Esophagus squamous epithelium (tissue), 5 donors: Measurements from ENCODE around the gene C21orf91. TPM values are rescaled to one million over a fixed set of nuclear protein-coding genes. Genes with fewer than 3 reads are reported as not detected.

Experiments
- DNase-seq: peaks from one replicate; lab custom pipeline; 2025; lab: John Stamatoyannopoulos, UW
- H3K27ac ChIP-seq, 4 donors: fragments of 200-600 bp; sonication (generic); one replicate each; pipeline ENCODE4 v1.5.1; 2016 to 2019; ENCODE audit warnings: mild to moderate bottlenecking in 1 of 4
- H3K27me3 ChIP-seq, 4 donors: fragments of 200-600 bp; sonication (generic); 1 replicate in 3 of 4; 2 replicates in 1 of 4; pipeline versions ENCODE4 v1.5.1 to v1.6.0; 2017 to 2021; ENCODE audit warnings: antibody characterized with exemption in 1 of 4
- H3K36me3 ChIP-seq, 3 donors: fragments of 200-600 bp; sonication (generic); one replicate each; pipeline ENCODE4 v1.5.1; 2016 to 2019
- H3K4me1 ChIP-seq, 3 donors: fragments of 200-600 bp; sonication (generic); one replicate each; pipeline ENCODE4 v1.5.1; 2017 to 2019
- H3K4me3 ChIP-seq, 4 donors: fragments of 200-600 bp; sonication (generic); 1 replicate in 3 of 4; 2 replicates in 1 of 4; pipeline ENCODE4 v1.5.1; 2016 to 2019; ENCODE audit warnings: mild to moderate bottlenecking in 2 of 4, moderate library complexity in 1 of 4
- H3K9me3 ChIP-seq, 3 donors: fragments of 200-600 bp; sonication (generic); one replicate each; pipeline ENCODE4 v1.5.1; 2016 to 2019
- POLR2A ChIP-seq, 4 donors: fragments of 450-650 bp; IDR thresholded peaks; one replicate each; pipeline ENCODE4 v1.6.1; 2017; ENCODE audit warnings: antibody characterized with exemption in 4 of 4, mild to moderate bottlenecking in 4 of 4, moderate library complexity in 3 of 4
- WGBS, 2 donors: methylation state at CpG; one replicate each; pipeline ENCODE4 v1.1.5; 2018; 5-methylcytosine and 5-hydroxymethylcytosine counted together
- intact Hi-C: fragments of 100-400 bp; cut with DNase I; formaldehyde crosslinking; loops from one replicate; pipeline ENCODE4 v1.15.0; 2022
- total RNA-seq, 4 donors: library from RNA; depleted of rRNA; stranded (reverse); fragments of >200 nt; gene quantifications; one replicate each; pipeline ENCODE4 v1.1.0, GENCODE V29; 2016
- TF ChIP-seq, protein P1 (sequence below), 6 experiments: fragments of 450-650 bp in 4 of 6; fragments of 200-600 bp in 2 of 6; sonication (generic) in 2 of 6; IDR thresholded peaks; one replicate each; pipeline ENCODE4 v1.5.1; 2016 to 2019; ENCODE audit warnings: antibody characterized with exemption in 6 of 6, mild to moderate bottlenecking in 4 of 6, moderate library complexity in 4 of 6
- donor health status: DM: yes; HTN: yes; CAD: no.

Gene C21orf91
- total RNA-seq, 4 donors from 2014 or later: 4.2 to 16.5 (median 12.8) TPM

DNA sequence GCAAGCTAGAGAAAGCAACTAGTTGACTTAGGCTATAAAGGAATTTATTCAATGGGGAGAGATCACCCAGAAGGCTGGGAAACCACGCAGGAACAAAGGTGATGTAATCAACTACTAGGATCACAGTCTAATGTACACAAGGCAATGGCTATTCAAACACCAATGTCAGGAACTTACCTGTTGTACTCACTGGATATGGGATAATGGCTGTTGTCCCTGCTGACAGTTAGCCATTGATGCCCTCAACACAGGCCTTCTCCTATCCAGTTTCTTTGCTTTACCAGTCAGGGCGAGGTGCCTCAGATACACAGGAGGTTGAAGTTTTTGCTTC, 32.3 kb downstream of the C21orf91 start:
- DNase-seq: no peak
- H3K9me3 ChIP-seq: no peaks in the 10 kb centered on the region

DNA sequence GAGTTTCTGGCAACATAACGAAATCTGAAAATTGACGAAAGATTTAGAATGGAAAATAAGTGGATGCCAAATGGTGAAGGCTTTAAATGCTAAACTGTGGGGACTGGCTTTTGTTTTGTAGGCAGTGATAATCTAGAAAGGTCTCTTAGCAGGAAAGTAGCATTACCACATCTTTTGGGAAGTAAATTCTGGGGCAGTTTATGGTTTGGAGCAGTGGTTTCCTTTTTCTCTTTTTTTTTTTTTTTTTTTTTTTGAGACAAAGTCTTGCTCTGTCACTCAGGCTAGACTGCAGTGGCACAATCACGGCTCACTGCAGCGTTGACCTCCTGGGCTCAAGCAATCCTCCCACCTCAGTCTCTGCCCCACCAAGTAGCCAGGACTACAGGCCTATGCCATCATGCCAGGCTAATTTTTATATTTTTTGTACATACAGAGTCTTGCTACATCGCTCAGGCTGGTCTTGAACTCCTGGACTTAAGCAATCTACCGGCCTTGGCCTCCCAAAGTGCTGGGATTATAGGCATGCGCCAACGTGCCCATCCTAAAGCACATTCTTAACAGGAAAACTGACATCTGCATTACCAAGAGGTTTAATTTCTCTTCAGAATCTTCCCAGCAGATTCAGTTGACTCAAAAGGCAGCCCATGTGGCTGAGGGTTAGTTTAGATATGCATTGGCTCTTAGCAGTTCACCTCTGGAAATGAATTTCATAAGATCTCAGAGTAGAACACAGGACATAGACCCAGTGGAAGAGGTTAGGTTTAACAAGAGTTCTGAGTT, 32.9 kb downstream of the C21orf91 start:
- TF ChIP-seq POLR2A (IDR thresholded peaks at IDR 0.05): no peak
- TF ChIP-seq, protein P1, sequence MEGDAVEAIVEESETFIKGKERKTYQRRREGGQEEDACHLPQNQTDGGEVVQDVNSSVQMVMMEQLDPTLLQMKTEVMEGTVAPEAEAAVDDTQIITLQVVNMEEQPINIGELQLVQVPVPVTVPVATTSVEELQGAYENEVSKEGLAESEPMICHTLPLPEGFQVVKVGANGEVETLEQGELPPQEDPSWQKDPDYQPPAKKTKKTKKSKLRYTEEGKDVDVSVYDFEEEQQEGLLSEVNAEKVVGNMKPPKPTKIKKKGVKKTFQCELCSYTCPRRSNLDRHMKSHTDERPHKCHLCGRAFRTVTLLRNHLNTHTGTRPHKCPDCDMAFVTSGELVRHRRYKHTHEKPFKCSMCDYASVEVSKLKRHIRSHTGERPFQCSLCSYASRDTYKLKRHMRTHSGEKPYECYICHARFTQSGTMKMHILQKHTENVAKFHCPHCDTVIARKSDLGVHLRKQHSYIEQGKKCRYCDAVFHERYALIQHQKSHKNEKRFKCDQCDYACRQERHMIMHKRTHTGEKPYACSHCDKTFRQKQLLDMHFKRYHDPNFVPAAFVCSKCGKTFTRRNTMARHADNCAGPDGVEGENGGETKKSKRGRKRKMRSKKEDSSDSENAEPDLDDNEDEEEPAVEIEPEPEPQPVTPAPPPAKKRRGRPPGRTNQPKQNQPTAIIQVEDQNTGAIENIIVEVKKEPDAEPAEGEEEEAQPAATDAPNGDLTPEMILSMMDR (IDR thresholded peaks at IDR 0.05): no peak
- Histone ChIP-seq H3K27me3 (no peaks in the 10 kb centered on the region), H3K27ac (no peak overlapping the region), H3K9me3 (no peaks in the 10 kb centered on the region), H3K36me3 (peaks cover 4 to 40% (median 9%) of the 10 kb centered on the region in 3 donors), H3K4me3 (no peak overlapping the region), H3K4me1 (peaks cover 0 to 4% (median 3%) of the 10 kb centered on the region in 3 donors)
- no peak for DNase-seq
- WGBS, 2 donors: 80 to 84% methylated on average over 8 of the region's 8 CpGs
- intact Hi-C loops: no loop called here

More for the DNA sequence above, 32.3 kb downstream of the C21orf91 start:
- peak overlapping the region in 1 of 4 donors; percentile 17 for H3K27ac ChIP-seq
- H3K4me3 ChIP-seq: no peak overlapping the region
- intact Hi-C loops: no loop called here
- peaks cover 4 to 45% (median 9%) of the 10 kb centered on the region in 3 donors for H3K36me3 ChIP-seq
- WGBS, 2 donors: 75 to 79% methylated on average over 2 of the region's 2 CpGs
- H3K27me3 ChIP-seq: no peaks in the 10 kb centered on the region
- no peak for TF ChIP-seq POLR2A (IDR thresholded peaks at IDR 0.05)
- TF ChIP-seq, protein P1 (IDR thresholded peaks at IDR 0.05): no peak
- peaks cover 0 to 3% (median 0%) of the 10 kb centered on the region in 3 donors for H3K4me1 ChIP-seq

DNA sequence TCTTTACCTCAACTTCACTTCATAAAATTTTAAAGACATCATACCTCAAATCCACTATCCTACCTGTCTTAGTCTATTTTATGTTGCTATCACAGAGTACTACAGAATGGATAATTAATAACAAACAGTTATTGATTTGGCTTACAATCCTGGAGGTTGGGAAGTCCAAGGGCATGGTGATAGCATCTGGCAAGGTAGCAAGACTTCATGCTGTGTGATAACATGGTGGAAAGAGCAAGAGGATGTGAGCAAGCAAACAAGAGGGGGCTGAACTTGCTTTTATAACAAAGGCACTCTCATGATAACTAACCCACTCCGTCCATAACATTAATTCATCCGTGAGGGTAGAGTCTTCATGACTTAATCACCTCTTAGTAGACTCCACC, 33.8 kb downstream of the C21orf91 start:
- Histone ChIP-seq H3K9me3 (no peaks in the 10 kb centered on the region), H3K4me1 (peaks cover 0 to 13% (median 11%) of the 10 kb centered on the region in 3 donors), H3K27me3 (no peaks in the 10 kb centered on the region), H3K4me3 (no peak overlapping the region), H3K36me3 (peaks cover 4 to 37% (median 9%) of the 10 kb centered on the region in 3 donors), H3K27ac (no peak overlapping the region)
- no peak for DNase-seq
- TF ChIP-seq POLR2A (IDR thresholded peaks at IDR 0.05): no peak
- TF ChIP-seq, protein P1 (IDR thresholded peaks at IDR 0.05): no peak
- intact Hi-C loops: no loop called here
- 94 to 98% methylated on average over 2 of the region's 2 CpGs for WGBS, 2 donors

DNA sequence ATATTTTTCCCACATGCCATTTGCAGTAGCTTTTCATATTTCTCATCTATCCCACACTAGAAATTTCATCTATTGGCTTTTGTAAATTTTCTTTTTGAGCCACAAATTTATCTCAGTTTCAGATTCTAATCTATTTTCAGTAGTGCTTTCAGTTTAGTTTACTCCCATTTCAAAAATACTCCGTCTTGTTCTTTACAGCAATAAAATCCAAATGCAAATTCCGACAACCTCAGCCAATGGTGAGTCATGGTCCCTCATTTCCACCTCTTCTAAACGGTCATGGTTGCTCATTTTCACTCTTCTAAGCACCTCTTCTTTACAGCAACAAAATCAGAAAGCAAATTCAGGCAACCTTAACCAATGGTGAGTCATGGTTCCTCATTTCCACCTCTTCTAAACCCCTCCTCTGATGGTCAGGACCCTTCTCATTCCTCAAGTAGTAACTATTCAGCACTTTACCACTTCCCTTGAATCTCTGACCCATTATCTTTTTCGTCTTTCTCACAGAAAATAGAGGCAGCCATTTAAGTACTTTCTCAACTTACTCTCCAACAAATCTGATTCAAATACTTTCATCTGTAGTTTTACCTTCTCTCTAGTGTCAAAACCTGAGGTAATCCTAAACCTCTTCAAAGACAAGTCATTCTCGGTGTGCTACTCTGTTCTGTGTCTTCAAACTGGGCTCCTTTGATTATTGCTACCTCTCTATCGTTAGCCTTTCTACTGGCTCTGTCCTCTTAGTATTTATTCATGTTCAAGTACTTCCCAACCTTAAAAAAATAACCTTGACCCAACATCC, 34.4 kb downstream of the C21orf91 start:
- TF ChIP-seq POLR2A (IDR thresholded peaks at IDR 0.05): no peak
- TF ChIP-seq, protein P1 (IDR thresholded peaks at IDR 0.05): no peak
- Histone ChIP-seq H3K27me3 (no peaks in the 10 kb centered on the region), H3K36me3 (peaks cover 4 to 37% (median 9%) of the 10 kb centered on the region in 3 donors), H3K4me1 (peaks cover 0 to 19% (median 17%) of the 10 kb centered on the region in 3 donors), H3K9me3 (no peaks in the 10 kb centered on the region), H3K4me3 (no peak overlapping the region), H3K27ac (peak overlapping the region in 3 of 4 donors; percentile 29 to 55 (median 39))
- DNase-seq: no peak
- intact Hi-C loops: no loop called here
- 43 to 68% methylated on average over 6 of the region's 6 CpGs for WGBS, 2 donors
